ENCODE measurements around the gene CDKN2A.

Gene CDKN2A

DNA sequence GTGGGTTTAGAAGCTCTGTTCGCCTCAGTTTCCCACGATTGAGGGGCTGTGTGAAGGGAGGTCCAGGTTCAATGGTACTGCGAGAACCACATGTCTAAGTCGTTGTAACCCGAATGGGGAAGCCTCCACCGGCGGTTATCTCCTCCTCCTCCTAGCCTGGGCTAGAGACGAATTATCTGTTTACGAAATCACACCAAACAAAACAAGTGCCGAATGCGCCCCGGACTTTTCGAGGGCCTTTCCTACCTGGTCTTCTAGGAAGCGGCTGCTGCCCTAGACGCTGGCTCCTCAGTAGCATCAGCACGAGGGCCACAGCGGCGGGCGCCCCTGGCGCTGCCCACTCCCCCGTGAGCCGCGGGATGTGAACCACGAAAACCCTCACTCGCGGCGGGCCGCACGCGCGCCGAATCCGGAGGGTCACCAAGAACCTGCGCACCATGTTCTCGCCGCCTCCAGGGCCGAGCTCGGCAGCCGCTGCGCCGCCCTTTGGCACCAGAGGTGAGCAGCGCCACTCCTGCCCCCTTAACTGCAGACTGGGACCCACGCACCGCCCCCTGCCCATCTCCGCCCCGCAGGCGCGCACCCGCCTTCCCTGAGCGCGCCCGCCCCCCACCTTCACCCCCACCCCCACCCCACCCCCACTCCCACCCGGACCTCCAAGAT is at the start of gene CDKN2A:
Gene CDKN2A, minus strand, starts transcription at position 500 of the 663 bp plus-strand sequence.
- peak in 1 of 3 experiments; percentile 39 for DNase-seq (ENCODE audit: low read depth in 3 of 3)

DNA sequence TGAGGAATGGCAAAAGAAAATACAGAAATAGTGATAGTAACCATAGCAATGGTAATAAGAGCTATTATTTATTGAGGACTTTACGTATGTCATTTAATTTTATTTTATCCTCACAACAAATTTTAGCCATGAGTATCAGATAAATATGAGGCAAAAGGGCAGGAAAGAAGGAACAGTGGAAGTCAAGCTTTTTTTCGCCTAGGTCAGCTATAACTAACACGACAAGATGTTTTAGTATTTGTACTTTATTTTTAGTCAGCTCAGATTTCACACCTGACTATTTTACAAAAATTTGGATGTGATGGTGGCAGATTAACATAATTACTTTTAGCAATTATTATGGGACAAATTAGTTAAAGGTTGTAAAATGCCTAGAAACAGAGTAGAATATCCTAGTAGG is 49.7 kb upstream of the CDKN2A start:
- no peak for DNase-seq (ENCODE audit: low read depth in 3 of 3)

DNA sequence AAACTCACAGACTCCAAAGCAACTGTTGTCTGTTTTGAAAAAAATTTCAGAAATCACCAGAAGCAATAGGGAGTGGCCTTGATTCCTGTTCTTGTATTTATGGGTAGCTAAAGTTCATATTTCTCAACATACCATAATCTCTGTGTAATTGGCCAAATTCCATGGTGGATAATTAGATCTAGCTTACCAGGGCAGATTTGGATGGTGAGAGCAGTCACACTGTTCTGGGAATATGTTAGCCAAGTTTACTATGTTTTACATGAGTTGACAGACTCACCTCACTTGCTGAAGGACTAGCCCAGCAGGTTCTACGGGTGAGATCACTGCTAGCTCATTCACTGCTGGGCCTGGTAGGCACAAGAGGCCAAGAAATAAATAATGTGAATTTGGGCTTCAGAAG is 47.6 kb upstream of the CDKN2A start:
- no peak for DNase-seq (ENCODE audit: low read depth in 3 of 3)

- no peak for DNase-seq (ENCODE audit: low read depth in 3 of 3)
Observed at GRCh38 chr9:22041344-22041743, 47.2 kb upstream of the CDKN2A start.

- DNase-seq (ENCODE audit: low read depth in 3 of 3), result no peak
Observed at GRCh38 chr9:22040760-22041159, 46.6 kb upstream of the CDKN2A start.

GRCh38 chr9:22039258-22039657 is 45.1 kb upstream of the CDKN2A start:
- no peak for DNase-seq (ENCODE audit: low read depth in 3 of 3)

DNA sequence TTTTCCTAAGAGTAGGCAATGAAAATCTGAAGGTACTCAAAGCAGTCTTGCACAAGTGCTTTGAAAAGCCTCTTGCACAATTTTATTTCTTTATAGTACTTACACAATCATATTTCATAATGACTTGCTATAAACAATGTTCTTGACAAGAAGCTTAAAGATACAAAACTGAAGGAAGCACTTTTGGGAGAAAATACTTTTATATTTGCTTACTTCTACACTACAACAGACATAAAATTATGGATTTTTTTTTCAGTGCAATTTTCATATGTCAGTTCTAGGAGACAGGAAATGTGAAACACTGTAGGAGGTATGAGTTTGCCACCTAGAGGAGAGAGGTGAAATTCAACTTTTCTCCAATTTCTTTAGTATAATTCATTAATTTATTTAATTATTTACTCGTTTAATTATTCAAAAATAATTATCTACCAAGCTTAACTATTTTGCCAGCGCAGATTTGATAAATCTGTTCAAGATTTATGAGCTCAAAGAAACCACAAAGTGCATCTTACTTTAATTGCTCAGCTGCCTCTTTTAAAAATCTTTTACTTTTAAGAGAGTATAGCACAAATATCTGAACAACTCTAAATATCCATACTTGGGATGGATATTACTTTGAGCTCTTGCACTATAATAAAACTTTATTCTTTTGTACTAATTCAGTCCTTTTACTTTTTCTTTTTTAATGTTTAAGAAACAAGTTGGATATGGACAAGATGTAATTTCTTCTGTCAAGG is 43.9 kb upstream of the CDKN2A start:
- DNase-seq (ENCODE audit: low read depth in 3 of 3), result no peak

GRCh38 chr9:22036866-22037626 is 42.9 kb upstream of the CDKN2A start:
- DNase-seq (ENCODE audit: low read depth in 3 of 3), result no peak

- DNase-seq (ENCODE audit: low read depth in 3 of 3), result no peak
Observed at GRCh38 chr9:22035591-22036011, 41.4 kb upstream of the CDKN2A start.

- no peak for DNase-seq (ENCODE audit: low read depth in 3 of 3)
Observed at GRCh38 chr9:22033012-22033630, 38.9 kb upstream of the CDKN2A start.

GRCh38 chr9:22031655-22032411 is 37.6 kb upstream of the CDKN2A start:
- no peak for DNase-seq (ENCODE audit: low read depth in 3 of 3)

- no peak for DNase-seq (ENCODE audit: low read depth in 3 of 3)
Observed at GRCh38 chr9:22030101-22030598, 36.0 kb upstream of the CDKN2A start.

GRCh38 chr9:22029231-22029630 is 35.0 kb upstream of the CDKN2A start:
- no peak for DNase-seq (ENCODE audit: low read depth in 3 of 3)

DNA sequence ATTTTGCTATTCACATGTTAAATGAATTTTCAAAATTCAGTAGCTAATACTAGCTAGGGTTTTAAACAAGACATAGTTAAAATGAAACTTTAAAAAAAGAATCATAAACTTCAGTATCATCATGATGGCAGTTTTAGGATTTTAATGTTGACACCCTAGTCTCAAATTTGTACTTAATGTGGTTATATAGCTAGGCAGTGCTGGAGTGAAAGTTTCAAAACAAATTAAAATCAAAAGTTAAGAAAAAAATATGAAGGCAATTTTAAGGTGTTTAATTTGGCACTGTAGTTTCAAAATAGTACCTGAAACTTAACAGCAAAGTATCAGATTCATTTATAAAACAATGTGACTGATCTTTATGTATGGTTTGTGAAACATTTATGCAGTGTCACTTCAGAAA is 34.2 kb upstream of the CDKN2A start:
- no peak for DNase-seq (ENCODE audit: low read depth in 3 of 3)

DNA sequence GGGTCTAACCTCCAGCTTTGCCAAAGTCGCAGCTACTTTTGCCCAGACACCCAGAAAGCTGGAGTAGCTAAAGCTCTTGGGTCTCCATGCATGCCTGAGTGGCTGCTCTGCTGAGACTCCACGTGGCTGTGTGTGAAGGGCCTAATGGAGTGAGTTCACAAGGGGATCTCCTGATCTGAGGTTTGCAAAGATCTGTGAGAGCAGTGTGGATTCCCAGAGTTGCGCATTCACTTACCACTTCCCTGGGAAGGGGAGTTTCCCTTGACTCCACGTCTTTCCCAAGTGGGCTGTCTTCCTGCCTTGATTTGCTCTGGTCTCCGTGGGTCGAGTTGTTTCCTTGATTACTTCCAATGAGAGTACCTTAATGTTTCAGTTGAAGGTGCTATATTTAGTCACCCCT is 32.5 kb upstream of the CDKN2A start:
- no peak for DNase-seq (ENCODE audit: low read depth in 3 of 3)

DNA sequence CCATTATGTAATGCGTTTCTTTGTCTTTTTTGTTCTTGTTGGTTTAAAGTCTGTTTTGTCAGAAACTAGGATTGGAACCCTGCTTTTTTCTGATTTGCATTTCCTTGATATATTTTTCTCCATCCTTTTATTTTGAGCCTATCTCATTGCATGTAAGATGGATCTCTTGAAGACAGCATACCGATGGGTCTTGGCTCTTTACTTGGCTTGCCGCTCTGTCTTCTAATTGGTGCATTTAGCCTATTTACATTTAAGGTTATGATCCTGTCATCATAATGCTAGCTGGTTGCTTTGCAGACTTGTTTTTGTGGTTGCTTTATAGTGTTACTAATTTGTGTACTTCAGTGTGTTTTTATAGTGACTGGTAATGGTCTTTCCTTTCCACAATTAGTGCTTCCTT is 28.2 kb upstream of the CDKN2A start:
- DNase-seq (ENCODE audit: low read depth in 3 of 3), result no peak

GRCh38 chr9:22010866-22011625 is 16.9 kb upstream of the CDKN2A start:
- no peak for DNase-seq (ENCODE audit: low read depth in 3 of 3)

GRCh38 chr9:22009506-22009867 is 15.3 kb upstream of the CDKN2A start:
- DNase-seq (ENCODE audit: low read depth in 3 of 3), result no peak

- DNase-seq (ENCODE audit: low read depth in 3 of 3), result peak in 1 of 3 experiments; percentile 76
Observed at GRCh38 chr9:22008717-22009505, 14.7 kb upstream of the CDKN2A start, which contains the start of gene CDKN2B. TSS of gene CDKN2B (minus strand) at chr9:22009305. CDS start at chr9:22008953, 352 bp downstream.

- DNase-seq (ENCODE audit: low read depth in 3 of 3), result no peak
Observed at GRCh38 chr9:22008384-22008716, 14.2 kb upstream of the CDKN2A start.

Data from stimulated activated CD4-positive, alpha-beta T cell treated with anti-CD3 and anti-CD28 coated beads, TNF-alpha, amount 100 ng/mL, for 24 hours (primary cell).